Activated T-cell treated with anti-CD3 and anti-CD28 coated beads for 4 hours (primary cell): ENCODE results near the gene WNT16.
"Not testable (repeated sequence)": the region's sequence is repeated elsewhere in the genome, so short reads cannot be mapped to it uniquely, and the experiment has no call there.

Experiments
- DNase-seq: peaks from one replicate; pipeline ENCODE4 v3.0.0-alpha.2; 2020

WNT16 gene

GRCh38 chr7:121307021-121307574 is 21.7 kb upstream of the WNT16 start:
- no peak for DNase-seq

- no peak for DNase-seq
Observed at GRCh38 chr7:121313220-121313792, 15.5 kb upstream of the WNT16 start.

GRCh38 chr7:121313793-121314676 is 14.8 kb upstream of the WNT16 start:
- no peak for DNase-seq

GRCh38 chr7:121315170-121315569 is 13.6 kb upstream of the WNT16 start:
- not testable (repeated sequence) for DNase-seq

- DNase-seq, result no peak
Observed at GRCh38 chr7:121322460-121322859, 6.3 kb upstream of the WNT16 start.

GRCh38 chr7:121323515-121324302 is 5.1 kb upstream of the WNT16 start:
- DNase-seq, result no peak

GRCh38 chr7:121327671-121328070 is 1.1 kb upstream of the WNT16 start:
- no peak for DNase-seq

- DNase-seq, result no peak
Observed at GRCh38 chr7:121329191-121330052, 622 bp downstream of the WNT16 start.

- DNase-seq, result no peak
Observed at GRCh38 chr7:121330053-121330833, 1.4 kb downstream of the WNT16 start.

- DNase-seq, result no peak
Observed at GRCh38 chr7:121331048-121331447, 2.2 kb downstream of the WNT16 start.

GRCh38 chr7:121331574-121331973 is 2.8 kb downstream of the WNT16 start:
- no peak for DNase-seq

GRCh38 chr7:121334376-121334775 is 5.6 kb downstream of the WNT16 start:
- no peak for DNase-seq

GRCh38 chr7:121334875-121335648 is 6.3 kb downstream of the WNT16 start:
- DNase-seq, result no peak

- DNase-seq, result no peak
Observed at GRCh38 chr7:121336579-121336978, 7.8 kb downstream of the WNT16 start.

GRCh38 chr7:121337398-121337797 is 8.6 kb downstream of the WNT16 start:
- no peak for DNase-seq

- no peak for DNase-seq
Observed at GRCh38 chr7:121339082-121339481, 10.3 kb downstream of the WNT16 start.

- no peak for DNase-seq
Observed at GRCh38 chr7:121341933-121342332, 13.1 kb downstream of the WNT16 start.

- no peak for DNase-seq
Observed at GRCh38 chr7:121342631-121343030, 13.8 kb downstream of the WNT16 start.

- DNase-seq, result no peak
Observed at GRCh38 chr7:121343302-121343701, 14.5 kb downstream of the WNT16 start.

GRCh38 chr7:121344093-121344492 is 15.3 kb downstream of the WNT16 start:
- no peak for DNase-seq

- no peak for DNase-seq
Observed at GRCh38 chr7:121344497-121344896, 15.7 kb downstream of the WNT16 start.
